ENCODE data around the gene GALNT10.

DNA sequence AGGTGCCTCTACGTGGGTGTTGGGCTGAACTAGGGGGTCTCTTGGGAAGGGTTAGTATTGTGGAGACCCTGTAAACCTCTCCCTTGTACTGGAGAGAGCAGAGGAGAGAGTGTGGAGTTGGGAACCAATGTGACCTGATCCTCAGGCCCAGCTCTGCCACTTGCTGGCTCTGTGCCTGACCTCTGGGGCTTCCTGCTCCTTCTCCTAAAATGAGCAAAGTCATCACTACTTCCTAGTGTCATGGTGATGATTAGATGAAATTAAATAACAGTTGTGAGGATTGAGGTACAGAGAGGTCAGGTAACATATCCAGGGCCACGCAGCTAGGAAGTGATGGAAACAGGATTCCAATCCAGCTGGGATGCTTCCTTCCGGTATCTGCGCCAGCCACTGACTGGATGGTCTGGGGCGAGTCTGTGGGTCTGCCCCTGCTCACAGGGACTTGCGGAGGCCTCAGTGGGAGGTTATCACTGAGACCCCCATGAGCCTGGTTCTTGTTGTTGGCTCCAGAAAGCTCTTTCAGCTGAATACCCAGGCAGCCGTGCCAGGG lies 9.2 kb downstream of the GALNT10 start:
- TF ChIP-seq, protein P1, sequence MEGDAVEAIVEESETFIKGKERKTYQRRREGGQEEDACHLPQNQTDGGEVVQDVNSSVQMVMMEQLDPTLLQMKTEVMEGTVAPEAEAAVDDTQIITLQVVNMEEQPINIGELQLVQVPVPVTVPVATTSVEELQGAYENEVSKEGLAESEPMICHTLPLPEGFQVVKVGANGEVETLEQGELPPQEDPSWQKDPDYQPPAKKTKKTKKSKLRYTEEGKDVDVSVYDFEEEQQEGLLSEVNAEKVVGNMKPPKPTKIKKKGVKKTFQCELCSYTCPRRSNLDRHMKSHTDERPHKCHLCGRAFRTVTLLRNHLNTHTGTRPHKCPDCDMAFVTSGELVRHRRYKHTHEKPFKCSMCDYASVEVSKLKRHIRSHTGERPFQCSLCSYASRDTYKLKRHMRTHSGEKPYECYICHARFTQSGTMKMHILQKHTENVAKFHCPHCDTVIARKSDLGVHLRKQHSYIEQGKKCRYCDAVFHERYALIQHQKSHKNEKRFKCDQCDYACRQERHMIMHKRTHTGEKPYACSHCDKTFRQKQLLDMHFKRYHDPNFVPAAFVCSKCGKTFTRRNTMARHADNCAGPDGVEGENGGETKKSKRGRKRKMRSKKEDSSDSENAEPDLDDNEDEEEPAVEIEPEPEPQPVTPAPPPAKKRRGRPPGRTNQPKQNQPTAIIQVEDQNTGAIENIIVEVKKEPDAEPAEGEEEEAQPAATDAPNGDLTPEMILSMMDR (IDR thresholded peaks at IDR 0.05; ENCODE audit: borderline replicate concordance, extremely low read depth, low read length, poor library complexity, severe bottlenecking): no peak
- no peak for TF ChIP-seq EZH2 (IDR thresholded peaks at IDR 0.05; ENCODE audit: borderline replicate concordance, low read depth, low read length, severe bottlenecking)
